ENCODE results near the gene GPR34.

The GPR34 gene

DNA sequence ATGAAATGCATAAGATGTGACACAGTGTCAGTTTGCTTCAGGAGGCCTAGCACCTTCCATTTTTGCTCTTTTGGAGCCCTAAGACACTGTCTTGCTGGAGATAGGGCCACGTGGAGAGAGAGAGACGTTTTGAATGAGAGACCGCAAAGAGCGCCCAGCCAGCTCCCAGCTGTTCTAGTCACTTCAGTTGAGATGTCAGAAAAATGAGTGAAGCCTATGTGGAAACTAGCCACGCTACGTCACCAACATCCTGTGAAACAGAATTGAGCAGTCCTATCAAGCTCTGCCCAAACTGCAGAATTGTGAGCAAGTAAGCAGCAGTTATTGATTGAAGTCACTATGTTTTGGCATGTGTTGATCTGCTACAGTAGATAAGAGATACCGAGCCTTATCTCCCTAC is 48.3 kb downstream of the GPR34 start:
- no peak for DNase-seq (ENCODE audit: low spot score)

GRCh38 chrX:41739871-41740270 is 51.1 kb downstream of the GPR34 start:
- no peak for DNase-seq (ENCODE audit: low spot score)
